Caco-2 (cell line): ENCODE results near the gene UBE2K. TPM values are rescaled to one million over a fixed set of nuclear protein-coding genes. Genes with fewer than 3 reads are reported as not detected.

Experiments
- BruUV-seq: library from RNA; stranded (reverse); fragments of 400-500 nt; replicated peaks from 2 replicates; lab custom pipeline; 2021; lab: Mats Ljungman, UMichigan
- CTCF ChIA-PET: fragments of 300-600 bp; sonication (Branson Sonifier 250); formaldehyde crosslinking; loops from one replicate; lab custom pipeline; 2022; ENCODE audit warnings: antibody characterized with exemption; lab: Charles Lee
- POLR2A ChIA-PET: fragments of 300-600 bp; sonication (Branson Sonifier 250); formaldehyde crosslinking; loops from one replicate; lab custom pipeline; 2022; ENCODE audit warnings: antibody characterized with exemption; lab: Charles Lee
- DNase-seq, 2 experiments: peaks; one replicate each; pipeline versions ENCODE4 v3.0.0 to v3.0.0-alpha.2; 2020 to 2022
- H3K27me3 ChIP-seq: replicated peaks from 2 replicates; pipeline ENCODE4 v1.6.0; 2011; ENCODE audit warnings: low read length; ENCODE audit not compliant: control insufficient read depth, insufficient read depth
- H3K36me3 ChIP-seq: 2 replicates; pipeline ENCODE4 v1.5.1; 2011; ENCODE audit warnings: low read length; ENCODE audit not compliant: control insufficient read depth, insufficient read depth
- H3K4me1 ChIP-seq: fragments of 250-450 bp; sonication (Bioruptor Pico); 2 replicates; pipeline ENCODE4 v1.5.1; 2020; ENCODE audit warnings: mild to moderate bottlenecking
- H3K4me3 ChIP-seq: 2 replicates; pipeline ENCODE4 v1.5.1; 2011; ENCODE audit warnings: low read depth, mild to moderate bottlenecking, control low read depth, low read length
- H3K9me3 ChIP-seq: fragments of 250-450 bp; sonication (Bioruptor Pico); 2 replicates; pipeline ENCODE4 v1.5.1; 2020; ENCODE audit warnings: mild to moderate bottlenecking, moderate library complexity
- H3K27ac Mint-ChIP-seq: one replicate; pipeline ENCODE4 v1.8.0; 2022; ENCODE audit warnings: mixed read lengths; ENCODE audit not compliant: unreplicated experiment
- H3K27me3 Mint-ChIP-seq: one replicate; pipeline ENCODE4 v1.8.0; 2022; ENCODE audit warnings: mixed read lengths; ENCODE audit not compliant: insufficient read depth, unreplicated experiment
- H3K36me3 Mint-ChIP-seq: one replicate; pipeline ENCODE4 v1.8.0; 2022; ENCODE audit warnings: mild to moderate bottlenecking, mixed read lengths; ENCODE audit not compliant: insufficient read depth, unreplicated experiment
- H3K4me1 Mint-ChIP-seq: one replicate; pipeline ENCODE4 v1.8.0; 2022; ENCODE audit warnings: low read depth, mixed read lengths; ENCODE audit not compliant: unreplicated experiment
- H3K4me3 Mint-ChIP-seq: one replicate; pipeline ENCODE4 v1.8.0; 2022; ENCODE audit warnings: mild to moderate bottlenecking, moderate library complexity, mixed read lengths; ENCODE audit not compliant: unreplicated experiment
- H3K9me3 Mint-ChIP-seq: one replicate; pipeline ENCODE4 v1.8.0; 2022; ENCODE audit warnings: mixed read lengths; ENCODE audit not compliant: unreplicated experiment
- CTCF ChIP-seq, 2 experiments: fragments of 200-600 bp in 1 of 2; IDR thresholded peaks; 1 replicate in 1 of 2; 2 replicates in 1 of 2; pipeline versions ENCODE4 v1.5.1 to v1.8.0; 2011 to 2022; ENCODE audit warnings: antibody characterized with exemption in 1 of 2, control low read depth in 1 of 2, inconsistent platforms in 1 of 2, low read depth in 1 of 2, low read length in 1 of 2, mild to moderate bottlenecking in 1 of 2, moderate library complexity in 1 of 2; ENCODE audit not compliant: insufficient read depth in 1 of 2, severe bottlenecking in 1 of 2, unreplicated experiment in 1 of 2
- intact Hi-C: fragments of 100-400 bp; cut with micrococcal nuclease; formaldehyde crosslinking; loops from one replicate; pipeline ENCODE4 v1.10.0; 2022; ENCODE audit not compliant: unreplicated experiment
- total RNA-seq: library from RNA; stranded (reverse); gene quantifications from 2 replicates; pipeline ENCODE4 v1.2.3, GENCODE V29; 2022

The UBE2K gene
- total RNA-seq, 1 experiment from 2014 or later = 141 TPM

- Mint-ChIP-seq H3K4me3 (no peak overlapping the region), H3K27ac (no peak overlapping the region), H3K4me1 (no peaks in the 10 kb centered on the region), H3K36me3 (peaks cover 41% of the 10 kb centered on the region), H3K9me3 (no peaks in the 10 kb centered on the region), H3K27me3 (no peaks in the 10 kb centered on the region)
- no peak overlapping the region for H3K4me3 ChIP-seq
- TF ChIP-seq CTCF (IDR thresholded peaks at IDR 0.05; ENCODE audit: insufficient read depth in 1 of 2, low read depth in 1 of 2, low read length in 1 of 2, severe bottlenecking in 1 of 2, unreplicated experiment in 1 of 2) = no peak
- H3K4me1 ChIP-seq = no peaks in the 10 kb centered on the region
- no TSS peak for BruUV-seq
- intact Hi-C loops = no loop called here
- no peaks in the 10 kb centered on the region; the same call in 1 of the 2 replicates for H3K36me3 ChIP-seq
- POLR2A ChIA-PET = no interaction called here
- CTCF ChIA-PET = no interaction called here
- no peaks in the 10 kb centered on the region for H3K9me3 ChIP-seq
- H3K27me3 ChIP-seq = no peaks in the 10 kb centered on the region
- no peak for DNase-seq
Measured at GRCh38 chr4:39741401-39741800, 43.5 kb downstream of the UBE2K start.

- Histone ChIP-seq H3K36me3 (no peaks in the 10 kb centered on the region; the same call in 1 of the 2 replicates), H3K27me3 (no peaks in the 10 kb centered on the region), H3K4me1 (no peaks in the 10 kb centered on the region), H3K9me3 (no peaks in the 10 kb centered on the region), H3K4me3 (no peak overlapping the region)
- Mint-ChIP-seq H3K4me3 (no peak overlapping the region), H3K4me1 (no peaks in the 10 kb centered on the region), H3K27me3 (no peaks in the 10 kb centered on the region), H3K27ac (no peak overlapping the region), H3K9me3 (no peaks in the 10 kb centered on the region), H3K36me3 (peaks cover 50% of the 10 kb centered on the region)
- no peak for TF ChIP-seq CTCF (IDR thresholded peaks at IDR 0.05; ENCODE audit: insufficient read depth in 1 of 2, low read depth in 1 of 2, low read length in 1 of 2, severe bottlenecking in 1 of 2, unreplicated experiment in 1 of 2)
- ChIA-PET CTCF (no interaction called here), POLR2A (no interaction called here)
- no peak for DNase-seq
- intact Hi-C loops = no loop called here
- BruUV-seq = no TSS peak
Measured at GRCh38 chr4:39745920-39746319, 48.0 kb downstream of the UBE2K start.

- ChIA-PET CTCF (interaction anchor here (0.6 kb wide), 1 partner anchor 181 kb away, joined by 3 read pairs; no protein-coding TSS in a partner anchor), POLR2A (no interaction called here)
- Mint-ChIP-seq H3K4me3 (no peak overlapping the region), H3K27me3 (no peaks in the 10 kb centered on the region), H3K27ac (no peak overlapping the region), H3K4me1 (no peaks in the 10 kb centered on the region), H3K9me3 (no peaks in the 10 kb centered on the region), H3K36me3 (peaks cover 63% of the 10 kb centered on the region)
- intact Hi-C loops = no loop called here
- H3K4me3 ChIP-seq = no peak overlapping the region
- H3K9me3 ChIP-seq = no peaks in the 10 kb centered on the region
- DNase-seq = no peak
- no peaks in the 10 kb centered on the region for H3K27me3 ChIP-seq
- no TSS peak for BruUV-seq
- no peaks in the 10 kb centered on the region for H3K36me3 ChIP-seq
- no peak for TF ChIP-seq CTCF (IDR thresholded peaks at IDR 0.05; ENCODE audit: insufficient read depth in 1 of 2, low read depth in 1 of 2, low read length in 1 of 2, severe bottlenecking in 1 of 2, unreplicated experiment in 1 of 2)
- H3K4me1 ChIP-seq = no peaks in the 10 kb centered on the region
Measured at GRCh38 chr4:39750216-39750615, 52.3 kb downstream of the UBE2K start.
